ENCODE data around the gene CD68. TPM values are rescaled to one million over a fixed set of nuclear protein-coding genes. Genes with fewer than 3 reads are reported as not detected.

The CD68 gene
- total and polyA plus RNA-seq, 2 donors: 47.0 to 124 TPM

- Histone ChIP-seq H3K4me1 (ENCODE audit: control insufficient read depth in 2 of 2, insufficient read depth in 2 of 2, low read length in 2 of 2) (peaks cover 5 to 22% of the 10 kb centered on the region in 2 donors), H3K4me3 (ENCODE audit: low read length in 2 of 2) (no peak within 1 kb of the TSS), H3K27ac (ENCODE audit: low read depth in 1 of 2, low read length in 1 of 2) (no peak within 1 kb of the TSS), H3K9me3 (ENCODE audit: control insufficient read depth in 2 of 2, insufficient read depth in 1 of 2, low read length in 1 of 2) (no peaks in the 10 kb centered on the region), H3K36me3 (ENCODE audit: control insufficient read depth in 2 of 2, insufficient read depth in 2 of 2, low read length in 1 of 2) (no peaks in the 10 kb centered on the region), H3K27me3 (ENCODE audit: control insufficient read depth in 2 of 2, insufficient read depth in 1 of 2, low read length in 1 of 2) (peaks cover 0 to 8% of the 10 kb centered on the region in 2 donors)
- 96% methylated on average over 13 of the region's 13 CpGs for WGBS
- DNase-seq (ENCODE audit: low read depth in 6 of 9, low spot score in 9 of 9): no peak
Measured at GRCh38 chr17:7629939-7630571, 50.6 kb downstream of the CD68 start, which contains the start of gene SHBG. Gene SHBG, plus strand, starts transcription at chr17:7630135. Its CDS starts 38 bp downstream, at chr17:7630173.

Other genes with a start within 250 kb of the CD68 start
- 167 TPM for gene ACAP1, start 243.1 kb upstream of the CD68 start, total RNA-seq
- gene ACAP1, start 243.1 kb upstream of the CD68 start, polyA plus RNA-seq: 364 TPM
- gene KCTD11, start 227.5 kb upstream of the CD68 start, total RNA-seq: 3.0 TPM
- 9.9 TPM for gene KCTD11, start 227.5 kb upstream of the CD68 start, polyA plus RNA-seq
- not detected for gene TMEM95, start 224.5 kb upstream of the CD68 start, total RNA-seq
- 0.05 TPM for gene TMEM95, start 224.5 kb upstream of the CD68 start, polyA plus RNA-seq
- gene TNK1, start 198.5 kb upstream of the CD68 start, total RNA-seq: 1.8 TPM
- 7.2 TPM for gene TNK1, start 198.5 kb upstream of the CD68 start, polyA plus RNA-seq
- 9.3 TPM for gene PLSCR3, start 185.1 kb upstream of the CD68 start, total RNA-seq
- gene PLSCR3, start 185.1 kb upstream of the CD68 start, polyA plus RNA-seq: 32.7 TPM
- gene TMEM256, start 175.5 kb upstream of the CD68 start, total RNA-seq: 109 TPM
- 152 TPM for gene TMEM256, start 175.5 kb upstream of the CD68 start, polyA plus RNA-seq
- gene NLGN2, start 171.8 kb upstream of the CD68 start, total RNA-seq: 0.38 TPM
- gene NLGN2, start 171.8 kb upstream of the CD68 start, polyA plus RNA-seq: 5.6 TPM
- not detected for gene SPEM1, start 159.3 kb upstream of the CD68 start, total RNA-seq
- not detected for gene SPEM1, start 159.3 kb upstream of the CD68 start, polyA plus RNA-seq
- gene SPEM2, start 154.0 kb upstream of the CD68 start, total RNA-seq: not detected
- 0.02 TPM for gene SPEM2, start 154.0 kb upstream of the CD68 start, polyA plus RNA-seq
- not detected for gene SPEM3, start 150.8 kb upstream of the CD68 start, total RNA-seq
- not detected for gene SPEM3, start 150.8 kb upstream of the CD68 start, polyA plus RNA-seq
- gene TMEM102, start 144.2 kb upstream of the CD68 start, total RNA-seq: 6.8 TPM
- gene TMEM102, start 144.2 kb upstream of the CD68 start, polyA plus RNA-seq: 5.1 TPM
- gene FGF11, start 140.1 kb upstream of the CD68 start, total RNA-seq: 5.8 TPM
- gene FGF11, start 140.1 kb upstream of the CD68 start, polyA plus RNA-seq: 5.5 TPM
- 12.9 TPM for gene CHRNB1, start 134.6 kb upstream of the CD68 start, total RNA-seq
- 18.5 TPM for gene CHRNB1, start 134.6 kb upstream of the CD68 start, polyA plus RNA-seq
- 10.9 TPM for gene ZBTB4, start 100.0 kb upstream of the CD68 start, total RNA-seq
- gene ZBTB4, start 100.0 kb upstream of the CD68 start, polyA plus RNA-seq: 29.5 TPM
- not detected for gene SLC35G6, start 98.2 kb upstream of the CD68 start, total RNA-seq
- 0.09 TPM for gene SLC35G6, start 98.2 kb upstream of the CD68 start, polyA plus RNA-seq
- 23.5 TPM for gene POLR2A, start 95.3 kb upstream of the CD68 start, total RNA-seq
- gene POLR2A, start 95.3 kb upstream of the CD68 start, polyA plus RNA-seq: 33.5 TPM
- 4.2 TPM for gene TNFSF12, start 30.6 kb upstream of the CD68 start, total RNA-seq
- 21.3 TPM for gene TNFSF12, start 30.6 kb upstream of the CD68 start, polyA plus RNA-seq
- gene TNFSF13, start 20.9 kb upstream of the CD68 start, total RNA-seq: 6.4 TPM
- 19.6 TPM for gene TNFSF13, start 20.9 kb upstream of the CD68 start, polyA plus RNA-seq
- 54.2 TPM for gene SENP3, start 17.7 kb upstream of the CD68 start, total RNA-seq
- gene SENP3, start 17.7 kb upstream of the CD68 start, polyA plus RNA-seq: 44.7 TPM
- gene MPDU1, start 4.2 kb downstream of the CD68 start, total RNA-seq: 57.8 TPM
- gene MPDU1, start 4.2 kb downstream of the CD68 start, polyA plus RNA-seq: 48.0 TPM
- 0.94 TPM for gene SOX15, start 10.5 kb downstream of the CD68 start, total RNA-seq
- gene SOX15, start 10.5 kb downstream of the CD68 start, polyA plus RNA-seq: 5.2 TPM
- gene FXR2, start 35.3 kb downstream of the CD68 start, total RNA-seq: 33.3 TPM
- 36.6 TPM for gene FXR2, start 35.3 kb downstream of the CD68 start, polyA plus RNA-seq
- 31.9 TPM for gene SAT2, start 48.2 kb downstream of the CD68 start, total RNA-seq
- 163 TPM for gene SAT2, start 48.2 kb downstream of the CD68 start, polyA plus RNA-seq
- 0.09 TPM for gene SHBG, start 50.5 kb downstream of the CD68 start, total RNA-seq
- gene SHBG, start 50.5 kb downstream of the CD68 start, polyA plus RNA-seq: 0.62 TPM
- 0.05 TPM for gene ATP1B2, start 71.3 kb downstream of the CD68 start, total RNA-seq
- 1.3 TPM for gene ATP1B2, start 71.3 kb downstream of the CD68 start, polyA plus RNA-seq
- 34.3 TPM for gene TP53, start 107.9 kb downstream of the CD68 start, total RNA-seq
- gene TP53, start 107.9 kb downstream of the CD68 start, polyA plus RNA-seq: 31.9 TPM
- gene WRAP53, start 108.8 kb downstream of the CD68 start, total RNA-seq: 13.2 TPM
- gene WRAP53, start 108.8 kb downstream of the CD68 start, polyA plus RNA-seq: 14.2 TPM
- 0.52 TPM for gene EFNB3, start 125.6 kb downstream of the CD68 start, total RNA-seq
- gene EFNB3, start 125.6 kb downstream of the CD68 start, polyA plus RNA-seq: 0.52 TPM
- gene DNAH2, start 138.1 kb downstream of the CD68 start, total RNA-seq: 0.14 TPM
- 0.07 TPM for gene DNAH2, start 138.1 kb downstream of the CD68 start, polyA plus RNA-seq

Data from thymus (tissue), 11 donors.